HepG2 (cell line): ENCODE measurements around the gene THADA. TPM values are rescaled to one million over a fixed set of nuclear protein-coding genes. Genes with fewer than 3 reads are reported as not detected.

Experiments
- ARNT2 ChIP-seq: sonication (generic); formaldehyde crosslinking; IDR thresholded peaks from 2 replicates; pipeline ENCODE4 v1.8.0; 2022; ENCODE audit warnings: mild to moderate bottlenecking, low read depth, missing genetic modification reagents, moderate library complexity
- BRCA1 ChIP-seq: sonication (generic); formaldehyde crosslinking; IDR thresholded peaks from 2 replicates; pipeline ENCODE4 v1.4.0; 2020; ENCODE audit warnings: missing genetic modification reagents
- GTF2F1 ChIP-seq: fragments of 150-350 bp; IDR thresholded peaks from 2 replicates; pipeline ENCODE4 v1.6.1; 2014; ENCODE audit warnings: low read length
- HOXD1 ChIP-seq: sonication (generic); formaldehyde crosslinking; IDR thresholded peaks from 2 replicates; pipeline ENCODE4 v1.5.0; 2020; ENCODE audit warnings: missing genetic modification reagents
- ISX ChIP-seq: sonication (generic); formaldehyde crosslinking; conservative IDR thresholded peaks from 2 replicates; pipeline ENCODE4 v1.5.0; 2020; ENCODE audit warnings: missing genetic modification reagents
- JDP2 ChIP-seq: sonication (generic); formaldehyde crosslinking; IDR thresholded peaks from 2 replicates; pipeline ENCODE4 v1.8.1; 2022; ENCODE audit warnings: missing genetic modification reagents, borderline replicate concordance
- PATZ1 ChIP-seq: sonication (generic); formaldehyde crosslinking; IDR thresholded peaks from 2 replicates; pipeline ENCODE4 v1.4.0; 2020; ENCODE audit warnings: missing genetic modification reagents
- TMF1 ChIP-seq: sonication (generic); formaldehyde crosslinking; IDR thresholded peaks from 2 replicates; pipeline ENCODE4 v1.8.1; 2022; ENCODE audit warnings: low read depth, missing genetic modification reagents
- ZFP62 ChIP-seq: sonication (generic); formaldehyde crosslinking; IDR thresholded peaks from 2 replicates; pipeline ENCODE4 v1.4.0; 2020; ENCODE audit warnings: missing genetic modification reagents
- ZMAT3 ChIP-seq: sonication (generic); formaldehyde crosslinking; conservative IDR thresholded peaks from 2 replicates; pipeline ENCODE4 v1.7.0; 2021; ENCODE audit warnings: missing genetic modification reagents
- ZNF142 ChIP-seq: sonication (generic); formaldehyde crosslinking; IDR thresholded peaks from 2 replicates; pipeline ENCODE4 v1.4.0; 2020; ENCODE audit warnings: missing genetic modification reagents
- ZNF234 ChIP-seq: sonication (generic); formaldehyde crosslinking; conservative IDR thresholded peaks from 2 replicates; pipeline ENCODE4 v1.5.1; 2020; ENCODE audit warnings: mild to moderate bottlenecking, missing genetic modification reagents
- ZNF451 ChIP-seq: sonication (generic); formaldehyde crosslinking; IDR thresholded peaks from 2 replicates; pipeline ENCODE4 v1.5.0; 2020; ENCODE audit warnings: mild to moderate bottlenecking, missing genetic modification reagents
- ZNF570 ChIP-seq: sonication (generic); formaldehyde crosslinking; IDR thresholded peaks from 2 replicates; pipeline ENCODE4 v1.4.0; 2020; ENCODE audit warnings: mild to moderate bottlenecking, missing genetic modification reagents, borderline replicate concordance
- ZNF775 ChIP-seq: sonication (generic); formaldehyde crosslinking; IDR thresholded peaks from 2 replicates; pipeline ENCODE4 v1.4.0; 2020; ENCODE audit warnings: missing genetic modification reagents, mild to moderate bottlenecking, moderate library complexity, borderline replicate concordance
- ZNF792 ChIP-seq: IDR thresholded peaks from 2 replicates; pipeline ENCODE4 v1.6.1; 2016
- ZSCAN20 ChIP-seq: sonication (generic); formaldehyde crosslinking; IDR thresholded peaks from 2 replicates; pipeline ENCODE4 v1.4.0; 2020; ENCODE audit warnings: missing genetic modification reagents, mild to moderate bottlenecking, borderline replicate concordance
- polyA plus RNA-seq, 8 experiments: library from polyadenylated mRNA; depleted of rRNA in 3 of 8; stranded (reverse) in 7 of 8; unstranded in 1 of 8; fragments of >200 nt; fragmentation: Illumina TruSeq in 4 of 8; extraction: Trizol in 4 of 8; gene quantifications; 2 replicates each; pipeline versions ENCODE4 v1.2.1 to v1.2.3, GENCODE V29; 2011 to 2016; ENCODE audit warnings: low read depth in 4 of 8, missing spikeins in 1 of 8, mixed read lengths in 1 of 8; ENCODE audit not compliant: insufficient read depth in 1 of 8
- total RNA-seq, 5 experiments: library from RNA; depleted of rRNA; stranded (reverse); fragments of >200 nt; fragmentation: Illumina TruSeq; extraction: Trizol; gene quantifications; 2 replicates each; pipeline ENCODE4 v1.2.3, GENCODE V29; 2016; ENCODE audit warnings: low read depth in 1 of 5
- TF ChIP-seq, protein P1 (sequence below): sonication (generic); formaldehyde crosslinking; IDR thresholded peaks from 2 replicates; pipeline ENCODE4 v1.8.1; 2023; ENCODE audit warnings: missing genetic modification reagents, inconsistent platforms, borderline replicate concordance
- TF ChIP-seq, protein P2 (sequence below): sonication (generic); formaldehyde crosslinking; IDR thresholded peaks from 2 replicates; pipeline ENCODE4 v1.4.0; 2020; ENCODE audit warnings: missing genetic modification reagents, borderline replicate concordance

THADA gene
- total and polyA plus RNA-seq, 2 of the 13 experiments (the other 11 are each of a cell fraction or from before 2014, with no cell fraction given) = 12.7 to 21.7 TPM

- TF ChIP-seq ZNF142 (CRISPR knock-in tag) (0 out of 2 replicates have a peak, but pooled peaks have one; percentile 33), ZNF234 (CRISPR knock-in tag) (no peak), ZNF570 (CRISPR knock-in tag) (no peak), JDP2 (CRISPR knock-in tag) (no peak), BRCA1 (CRISPR knock-in tag) (no peak), ZFP62 (CRISPR knock-in tag) (no peak), ZNF451 (CRISPR knock-in tag) (no peak), HOXD1 (CRISPR knock-in tag) (peak; percentile 73), ZMAT3 (CRISPR knock-in tag) (no peak), PATZ1 (CRISPR knock-in tag) (peak; percentile 37; the same call in 1 of the 2 replicates), ISX (CRISPR knock-in tag) (peak; percentile 62; the same call in 1 of the 2 replicates), ARNT2 (CRISPR knock-in tag) (0 out of 2 replicates have a peak, but pooled peaks have one; percentile 11), GTF2F1 (no peak), ZNF775 (no peak), ZSCAN20 (CRISPR knock-in tag) (0 out of 2 replicates have a peak, but pooled peaks have one; percentile 66), TMF1 (no peak), ZNF792 (CRISPR knock-in tag) (0 out of 2 replicates have a peak, but pooled peaks have one; percentile 33)
- TF ChIP-seq, protein P1, sequence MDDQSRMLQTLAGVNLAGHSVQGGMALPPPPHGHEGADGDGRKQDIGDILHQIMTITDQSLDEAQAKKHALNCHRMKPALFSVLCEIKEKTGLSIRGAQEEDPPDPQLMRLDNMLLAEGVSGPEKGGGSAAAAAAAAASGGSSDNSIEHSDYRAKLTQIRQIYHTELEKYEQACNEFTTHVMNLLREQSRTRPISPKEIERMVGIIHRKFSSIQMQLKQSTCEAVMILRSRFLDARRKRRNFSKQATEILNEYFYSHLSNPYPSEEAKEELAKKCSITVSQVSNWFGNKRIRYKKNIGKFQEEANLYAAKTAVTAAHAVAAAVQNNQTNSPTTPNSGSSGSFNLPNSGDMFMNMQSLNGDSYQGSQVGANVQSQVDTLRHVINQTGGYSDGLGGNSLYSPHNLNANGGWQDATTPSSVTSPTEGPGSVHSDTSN (CRISPR knock-in tag) = peak; percentile 58; the same call in 1 of the 2 replicates
- TF ChIP-seq, protein P2, sequence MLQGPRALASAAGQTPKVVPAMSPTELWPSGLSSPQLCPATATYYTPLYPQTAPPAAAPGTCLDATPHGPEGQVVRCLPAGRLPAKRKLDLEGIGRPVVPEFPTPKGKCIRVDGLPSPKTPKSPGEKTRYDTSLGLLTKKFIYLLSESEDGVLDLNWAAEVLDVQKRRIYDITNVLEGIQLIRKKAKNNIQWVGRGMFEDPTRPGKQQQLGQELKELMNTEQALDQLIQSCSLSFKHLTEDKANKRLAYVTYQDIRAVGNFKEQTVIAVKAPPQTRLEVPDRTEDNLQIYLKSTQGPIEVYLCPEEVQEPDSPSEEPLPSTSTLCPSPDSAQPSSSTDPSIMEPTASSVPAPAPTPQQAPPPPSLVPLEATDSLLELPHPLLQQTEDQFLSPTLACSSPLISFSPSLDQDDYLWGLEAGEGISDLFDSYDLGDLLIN (CRISPR knock-in tag) = no peak
Measured at GRCh38 chr2:43637030-43637803, 41.4 kb upstream of the THADA start, which contains the start of gene PLEKHH2 (continued).
